Trophoblast cell (in vitro differentiated cells and primary cell): Measurements from ENCODE around the gene CTIF.

ENCODE experiments used
- DNase-seq, 2 donors: peaks; one replicate each; pipeline ENCODE4 v3.0.0-alpha.2; 2016
- H2AFZ ChIP-seq: 2 replicates; pipeline ENCODE4 v1.6.1; 2013; ENCODE audit warnings: low read length, moderate library complexity, mild to moderate bottlenecking; ENCODE audit not compliant: insufficient read depth, poor library complexity
- H2AK5ac ChIP-seq: 2 replicates; pipeline ENCODE4 v1.6.1; 2013; ENCODE audit warnings: mild to moderate bottlenecking, low read length
- H2BK120ac ChIP-seq: 2 replicates; pipeline ENCODE4 v1.6.1; 2013; ENCODE audit warnings: low read length, mild to moderate bottlenecking, moderate library complexity; ENCODE audit not compliant: insufficient read depth, poor library complexity
- H2BK12ac ChIP-seq: 2 replicates; pipeline ENCODE4 v1.6.1; 2013; ENCODE audit warnings: mild to moderate bottlenecking, low read length, moderate library complexity
- H2BK5ac ChIP-seq: 2 replicates; pipeline ENCODE4 v1.6.1; 2013; ENCODE audit warnings: low read length, low read depth, moderate library complexity, mild to moderate bottlenecking; ENCODE audit not compliant: poor library complexity
- H3K14ac ChIP-seq: 2 replicates; pipeline ENCODE4 v1.6.1; 2013; ENCODE audit warnings: mild to moderate bottlenecking, low read length
- H3K18ac ChIP-seq: 2 replicates; pipeline ENCODE4 v1.6.1; 2013; ENCODE audit warnings: mild to moderate bottlenecking, low read length
- H3K23ac ChIP-seq: 2 replicates; pipeline ENCODE4 v1.6.1; 2013; ENCODE audit warnings: low read length
- H3K27ac ChIP-seq: 2 replicates; pipeline ENCODE4 v1.5.1; 2013; ENCODE audit warnings: low read depth, mild to moderate bottlenecking, inconsistent platforms, low read length, moderate library complexity
- H3K27me3 ChIP-seq: 2 replicates; pipeline ENCODE4 v1.6.1; 2013; ENCODE audit warnings: inconsistent platforms, mild to moderate bottlenecking, low read length, moderate library complexity; ENCODE audit not compliant: insufficient read depth
- H3K36me3 ChIP-seq, 2 experiments: 1 replicate in 1 of 2; 2 replicates in 1 of 2; pipeline ENCODE4 v1.6.1; 2013; ENCODE audit warnings: low read length in 2 of 2, mild to moderate bottlenecking in 2 of 2, moderate library complexity in 1 of 2; ENCODE audit not compliant: insufficient read depth in 2 of 2, control insufficient read depth in 1 of 2
- H3K4ac ChIP-seq: 2 replicates; pipeline ENCODE4 v1.6.1; 2013; ENCODE audit warnings: low read depth, mild to moderate bottlenecking, low read length, moderate library complexity
- H3K4me1 ChIP-seq, 2 experiments: 1 replicate in 1 of 2; 2 replicates in 1 of 2; pipeline ENCODE4 v1.6.1; 2013; ENCODE audit warnings: low read length in 2 of 2, mild to moderate bottlenecking in 2 of 2, moderate library complexity in 1 of 2; ENCODE audit not compliant: insufficient read depth in 2 of 2, control insufficient read depth in 1 of 2
- H3K4me2 ChIP-seq: 2 replicates; pipeline ENCODE4 v1.6.1; 2013; ENCODE audit warnings: inconsistent platforms, mild to moderate bottlenecking, low read length, moderate library complexity
- H3K4me3 ChIP-seq: 2 replicates; pipeline ENCODE4 v1.5.1; 2013; ENCODE audit warnings: mild to moderate bottlenecking, low read depth, low read length, inconsistent platforms
- H3K79me1 ChIP-seq: one replicate; pipeline ENCODE4 v1.6.1; 2013; ENCODE audit warnings: low read length
- H3K79me2 ChIP-seq: 2 replicates; pipeline ENCODE4 v1.6.1; 2013; ENCODE audit warnings: low read length, mild to moderate bottlenecking; ENCODE audit not compliant: control insufficient read depth, insufficient read depth, poor library complexity
- H3K9ac ChIP-seq: 2 replicates; pipeline ENCODE4 v1.6.1; 2013; ENCODE audit warnings: mild to moderate bottlenecking, low read length
- H3K9me3 ChIP-seq: 2 replicates; pipeline ENCODE4 v1.6.1; 2013; ENCODE audit warnings: low read depth, mild to moderate bottlenecking, control low read depth, inconsistent platforms, low read length; ENCODE audit not compliant: insufficient read depth
- H4K12ac ChIP-seq: 2 replicates; pipeline ENCODE4 v1.6.1; 2013; ENCODE audit warnings: low read depth, mild to moderate bottlenecking, low read length, moderate library complexity
- H4K8ac ChIP-seq: 2 replicates; pipeline ENCODE4 v1.6.1; 2013; ENCODE audit warnings: low read depth, mild to moderate bottlenecking, low read length, moderate library complexity
- H4K91ac ChIP-seq: one replicate; pipeline ENCODE4 v1.6.1; 2013; ENCODE audit warnings: low read depth, mild to moderate bottlenecking, low read length, moderate library complexity
- WGBS: extraction: QIAGEN DNeasy Blood & Tissue Kit; methylation state at CpG from one replicate; pipeline ENCODE4 v1.1.7; 2013; ENCODE audit warnings: missing lambda C conversion rate; ENCODE audit not compliant: insufficient read length, insufficient coverage; ENCODE audit errors: extremely low coverage; 5-methylcytosine and 5-hydroxymethylcytosine counted together

Gene CTIF

GRCh38 chr18:48557640-48558174, 18.9 kb downstream of the CTIF start:
- Histone ChIP-seq H3K79me1 (no peaks in the 10 kb centered on the region), H4K12ac (no peak overlapping the region), H3K9ac (no peak overlapping the region), H3K4me1 (peaks cover 6% of the 10 kb centered on the region in 2 experiments), H3K27ac (no peak overlapping the region), H2BK12ac (no peak overlapping the region), H4K8ac (no peak overlapping the region), H3K4me3 (no peak overlapping the region), H3K14ac (no peak overlapping the region), H3K4ac (no peak overlapping the region), H3K27me3 (no peaks in the 10 kb centered on the region), H3K36me3 (peaks cover 7% of the 10 kb centered on the region in 2 experiments), H3K79me2 (no peaks in the 10 kb centered on the region), H2AK5ac (no peak overlapping the region), H3K9me3 (peaks cover 1% of the 10 kb centered on the region), H4K91ac (no peak overlapping the region), H2BK120ac (no peak overlapping the region), H3K18ac (no peak overlapping the region), H2AFZ (no peak overlapping the region), H3K23ac (no peak overlapping the region), H3K4me2 (no peak overlapping the region), H2BK5ac (no peak overlapping the region)
- WGBS = no CpG with 5 or more reads among the region's 2 CpGs
- DNase-seq = no peak

- Histone ChIP-seq H3K9me3 (peaks cover 1% of the 10 kb centered on the region), H3K79me2 (no peaks in the 10 kb centered on the region), H4K12ac (no peak overlapping the region), H2BK120ac (no peak overlapping the region), H3K14ac (no peak overlapping the region), H3K79me1 (no peaks in the 10 kb centered on the region), H3K4ac (no peak overlapping the region), H3K9ac (no peak overlapping the region), H3K27ac (no peak overlapping the region), H4K8ac (no peak overlapping the region), H3K4me1 (peaks cover 4% of the 10 kb centered on the region in 2 experiments), H3K4me3 (no peak overlapping the region), H4K91ac (no peak overlapping the region), H3K36me3 (peaks cover 5 to 7% of the 10 kb centered on the region in 2 experiments), H2BK12ac (no peak overlapping the region), H3K27me3 (no peaks in the 10 kb centered on the region), H3K23ac (no peak overlapping the region), H3K18ac (no peak overlapping the region), H2AK5ac (no peak overlapping the region), H3K4me2 (no peak overlapping the region), H2AFZ (no peak overlapping the region), H2BK5ac (no peak overlapping the region)
- WGBS = no CpG with 5 or more reads among the region's 2 CpGs
- DNase-seq = no peak
These were observed 19.4 kb downstream of the CTIF start for GRCh38 chr18:48558248-48558647.

- Histone ChIP-seq H3K18ac (no peak overlapping the region), H4K12ac (no peak overlapping the region), H3K79me2 (no peaks in the 10 kb centered on the region), H3K23ac (no peak overlapping the region), H4K8ac (no peak overlapping the region), H3K4me2 (no peak overlapping the region), H3K4me1 (peaks cover 2 to 3% of the 10 kb centered on the region in 2 experiments), H3K27ac (no peak overlapping the region), H3K9ac (no peak overlapping the region), H3K36me3 (peaks cover 3 to 5% of the 10 kb centered on the region in 2 experiments), H3K79me1 (no peaks in the 10 kb centered on the region), H4K91ac (no peak overlapping the region), H3K4me3 (no peak overlapping the region), H3K4ac (no peak overlapping the region), H2AFZ (no peak overlapping the region), H2BK120ac (no peak overlapping the region), H2BK5ac (no peak overlapping the region), H2AK5ac (no peak overlapping the region), H3K27me3 (no peaks in the 10 kb centered on the region), H3K14ac (no peak overlapping the region), H3K9me3 (peaks cover 1% of the 10 kb centered on the region), H2BK12ac (no peak overlapping the region)
- no peak for DNase-seq
- no CpG with 5 or more reads among the region's 7 CpGs for WGBS
These were observed 21.7 kb downstream of the CTIF start for GRCh38 chr18:48560491-48560890.

- no peaks in the 10 kb centered on the region for H3K36me3 ChIP-seq
- no peak overlapping the region for H4K12ac ChIP-seq
- H3K4me1 ChIP-seq = peaks cover 3 to 6% of the 10 kb centered on the region in 2 experiments
- no peak overlapping the region for H3K9ac ChIP-seq
- H3K4me3 ChIP-seq = no peak overlapping the region
- H3K79me2 ChIP-seq = no peaks in the 10 kb centered on the region
- peaks cover 1% of the 10 kb centered on the region for H3K9me3 ChIP-seq
- no peak overlapping the region for H3K27ac ChIP-seq
- H2BK120ac ChIP-seq = no peak overlapping the region
- H3K4me2 ChIP-seq = no peak overlapping the region
- H3K27me3 ChIP-seq = no peaks in the 10 kb centered on the region
- H3K18ac ChIP-seq = no peak overlapping the region
- no peak overlapping the region for H4K91ac ChIP-seq
- H4K8ac ChIP-seq = no peak overlapping the region
- H2BK5ac ChIP-seq = no peak overlapping the region
- H3K79me1 ChIP-seq = no peaks in the 10 kb centered on the region
- H3K14ac ChIP-seq = no peak overlapping the region
- H2AFZ ChIP-seq = no peak overlapping the region
- no peak overlapping the region for H3K4ac ChIP-seq
- no peak for DNase-seq
- H2AK5ac ChIP-seq = no peak overlapping the region
- H3K23ac ChIP-seq = no peak overlapping the region
- H2BK12ac ChIP-seq = no peak overlapping the region
These were observed 23.2 kb downstream of the CTIF start for GRCh38 chr18:48562075-48562474.
